Fibroblast of lung (primary cell): ENCODE data around the gene NEURL1. TPM values are rescaled to one million over a fixed set of nuclear protein-coding genes. Genes with fewer than 3 reads are reported as not detected.

ENCODE experiments used
- DNase-seq, 2 donors: peaks; one replicate each; pipeline versions ENCODE4 v3.0.0 to v3.0.0-alpha.2; 2010; ENCODE audit warnings: low read depth in 2 of 2
- H2AFZ ChIP-seq: 2 replicates; pipeline ENCODE4 v1.5.1; 2012; ENCODE audit warnings: low read length, control low read depth, inconsistent platforms
- H3K27ac ChIP-seq: 2 replicates; pipeline ENCODE4 v1.5.1; 2011; ENCODE audit warnings: low read length, control low read depth; ENCODE audit not compliant: insufficient read depth
- H3K27me3 ChIP-seq: 2 replicates; pipeline ENCODE4 v1.5.1; 2011; ENCODE audit warnings: mild to moderate bottlenecking, low read length; ENCODE audit not compliant: control insufficient read depth, insufficient read depth
- H3K36me3 ChIP-seq: 2 replicates; pipeline ENCODE4 v1.5.1; 2011; ENCODE audit warnings: low read length; ENCODE audit not compliant: control insufficient read depth, insufficient read depth
- H3K4me1 ChIP-seq: 2 replicates; pipeline ENCODE4 v1.5.1; 2011; ENCODE audit warnings: low read length; ENCODE audit not compliant: control insufficient read depth, insufficient read depth; ENCODE audit errors: extremely low read depth
- H3K4me2 ChIP-seq: 2 replicates; pipeline ENCODE4 v1.5.1; 2011; ENCODE audit warnings: low read length, control low read depth; ENCODE audit not compliant: insufficient read depth; ENCODE audit errors: extremely low read depth
- H3K4me3 ChIP-seq, 4 experiments: fragments of 200-600 bp in 1 of 4; sonication (generic) in 1 of 4; replicated peaks in 1 of 4; 2 replicates each; pipeline ENCODE4 v1.5.1; 2011 to 2016; ENCODE audit warnings: low read length in 4 of 4, low read depth in 3 of 4, mild to moderate bottlenecking in 3 of 4, control low read depth in 2 of 4, inconsistent platforms in 1 of 4, mixed read lengths in 1 of 4; ENCODE audit not compliant: insufficient read depth in 1 of 4; ENCODE audit errors: control extremely low read depth in 1 of 4
- H3K79me2 ChIP-seq: 2 replicates; pipeline ENCODE4 v1.5.1; 2012; ENCODE audit warnings: mild to moderate bottlenecking, low read length, inconsistent platforms; ENCODE audit not compliant: control insufficient read depth, insufficient read depth
- H3K9ac ChIP-seq: 2 replicates; pipeline ENCODE4 v1.5.1; 2011; ENCODE audit warnings: mild to moderate bottlenecking, low read length, control low read depth; ENCODE audit not compliant: insufficient read depth
- H3K9me3 ChIP-seq: 2 replicates; pipeline ENCODE4 v1.5.1; 2012; ENCODE audit warnings: low read depth, low read length; ENCODE audit not compliant: control insufficient read depth, insufficient read depth
- H4K20me1 ChIP-seq: 2 replicates; pipeline ENCODE4 v1.5.1; 2011; ENCODE audit warnings: low read length; ENCODE audit not compliant: control insufficient read depth, insufficient read depth; ENCODE audit errors: extremely low read depth
- CTCF ChIP-seq, 2 donors: IDR thresholded peaks in 1 of 2; conservative IDR thresholded peaks in 1 of 2; 1 replicate in 1 of 2; 2 replicates in 1 of 2; pipeline ENCODE4 v1.5.1; 2011 to 2012; ENCODE audit warnings: low read length in 2 of 2, control low read depth in 1 of 2, inconsistent platforms in 1 of 2, low read depth in 1 of 2, mild to moderate bottlenecking in 1 of 2
- EZH2 ChIP-seq: IDR thresholded peaks from 2 replicates; pipeline ENCODE4 v1.5.1; 2012; ENCODE audit warnings: low read length, control low read depth, mild to moderate bottlenecking; ENCODE audit errors: missing control alignments
- polyA plus RNA-seq, 2 donors: library from polyadenylated mRNA; depleted of rRNA in 1 of 2; stranded (reverse) in 1 of 2; unstranded in 1 of 2; fragments of >200 nt; gene quantifications; 2 replicates each; pipeline ENCODE4 v1.2.1, GENCODE V29; 2011 to 2012; ENCODE audit warnings: missing spikeins in 1 of 2
- total RNA-seq: library from RNA; depleted of rRNA; stranded (reverse); fragments of >200 nt; gene quantifications from 2 replicates; pipeline ENCODE4 v1.2.1, GENCODE V29; 2014

Gene NEURL1
- total and polyA plus RNA-seq, 2 donors (not counting 1 experiment from before 2014, with no cell fraction given): 0.12 TPM; not detected in 1

GRCh38 chr10:103545771-103546281 lies 52.3 kb downstream of the NEURL1 start:
- no peak overlapping the region for H3K4me2 ChIP-seq
- no peak overlapping the region for H3K4me3 ChIP-seq
- no peak for DNase-seq
- H3K36me3 ChIP-seq: no peaks in the 10 kb centered on the region
- no peak overlapping the region for H2AFZ ChIP-seq
- TF ChIP-seq EZH2: no peak
- no peak for TF ChIP-seq CTCF (conservative IDR thresholded peaks at IDR 0.05 in 1 of 2, IDR thresholded peaks at IDR 0.05 in 1 of 2; ENCODE audit: low read depth in 1 of 2, low read length in 2 of 2)
- H3K79me2 ChIP-seq: no peaks in the 10 kb centered on the region
- no peaks in the 10 kb centered on the region for H3K9me3 ChIP-seq
- no peaks in the 10 kb centered on the region for H3K4me1 ChIP-seq
- no peak overlapping the region for H3K27ac ChIP-seq
- H3K27me3 ChIP-seq: peaks cover 37% of the 10 kb centered on the region
- H4K20me1 ChIP-seq: no peaks in the 10 kb centered on the region
- H3K9ac ChIP-seq: no peak overlapping the region

GRCh38 chr10:103546401-103546800 lies 52.9 kb downstream of the NEURL1 start:
- no peak overlapping the region for H3K4me3 ChIP-seq
- no peak overlapping the region for H3K27ac ChIP-seq
- no peaks in the 10 kb centered on the region for H4K20me1 ChIP-seq
- H3K9me3 ChIP-seq: no peaks in the 10 kb centered on the region
- no peak overlapping the region for H3K9ac ChIP-seq
- no peaks in the 10 kb centered on the region for H3K79me2 ChIP-seq
- peaks cover 37% of the 10 kb centered on the region for H3K27me3 ChIP-seq
- DNase-seq: no peak
- H3K4me2 ChIP-seq: no peak overlapping the region
- no peak for TF ChIP-seq CTCF (conservative IDR thresholded peaks at IDR 0.05 in 1 of 2, IDR thresholded peaks at IDR 0.05 in 1 of 2; ENCODE audit: low read depth in 1 of 2, low read length in 2 of 2)
- TF ChIP-seq EZH2: no peak
- no peaks in the 10 kb centered on the region for H3K36me3 ChIP-seq
- H2AFZ ChIP-seq: no peak overlapping the region
- H3K4me1 ChIP-seq: no peaks in the 10 kb centered on the region

- TF ChIP-seq CTCF (conservative IDR thresholded peaks at IDR 0.05 in 1 of 2, IDR thresholded peaks at IDR 0.05 in 1 of 2; ENCODE audit: low read depth in 1 of 2, low read length in 2 of 2): no peak
- TF ChIP-seq EZH2: no peak
- Histone ChIP-seq H2AFZ (no peak overlapping the region), H3K4me1 (no peaks in the 10 kb centered on the region), H3K27ac (no peak overlapping the region), H3K4me2 (no peak overlapping the region), H3K4me3 (no peak overlapping the region), H3K79me2 (no peaks in the 10 kb centered on the region), H3K27me3 (peaks cover 40% of the 10 kb centered on the region), H3K36me3 (no peaks in the 10 kb centered on the region), H4K20me1 (no peaks in the 10 kb centered on the region), H3K9ac (no peak overlapping the region), H3K9me3 (no peaks in the 10 kb centered on the region)
- no peak for DNase-seq
These were observed 54.0 kb downstream of the NEURL1 start for GRCh38 chr10:103547391-103547946.
